A673 (cell line): Measurements from ENCODE around the gene SLC2A4RG. TPM values are rescaled to one million over a fixed set of nuclear protein-coding genes. Genes with fewer than 3 reads are reported as not detected.

Experiments used
- BruUV-seq: library from RNA; stranded (reverse); fragments of 400-500 nt; replicated peaks from 2 replicates; lab custom pipeline; 2021; lab: Mats Ljungman, UMichigan
- CTCF ChIA-PET: fragments of 300-600 bp; sonication (Branson Sonifier 250); formaldehyde crosslinking; loops from one replicate; lab custom pipeline; 2022; ENCODE audit warnings: antibody characterized with exemption; lab: Charles Lee
- POLR2A ChIA-PET: fragments of 300-600 bp; sonication (Branson Sonifier 250); formaldehyde crosslinking; loops from one replicate; lab custom pipeline; 2022; ENCODE audit warnings: antibody characterized with exemption; ENCODE audit not compliant: low non-redundant PET; lab: Charles Lee
- DNase-seq: peaks from one replicate; pipeline ENCODE4 v3.0.0-alpha.2; 2015; ENCODE audit warnings: low spot score
- H3K27ac ChIP-seq: fragments of 200-600 bp; sonication (generic); 2 replicates; pipeline ENCODE4 v1.5.1; 2016; ENCODE audit warnings: mixed run types, low read depth, mild to moderate bottlenecking, mixed read lengths, antibody characterized with exemption, low read length; ENCODE audit not compliant: poor library complexity, severe bottlenecking
- H3K27me3 ChIP-seq: fragments of 200-600 bp; sonication (generic); replicated peaks from 2 replicates; pipeline ENCODE4 v1.6.1; 2017; ENCODE audit warnings: mixed run types, low read depth, mild to moderate bottlenecking, mixed read lengths, antibody characterized with exemption, low read length; ENCODE audit not compliant: insufficient read depth, poor library complexity
- H3K36me3 ChIP-seq: fragments of 200-600 bp; sonication (generic); 2 replicates; pipeline ENCODE4 v1.6.1; 2016; ENCODE audit warnings: mixed run types, mild to moderate bottlenecking, mixed read lengths, antibody characterized with exemption, low read length; ENCODE audit not compliant: insufficient read depth, poor library complexity, severe bottlenecking
- H3K4me1 ChIP-seq: fragments of 200-600 bp; sonication (generic); 2 replicates; pipeline ENCODE4 v1.6.1; 2017; ENCODE audit warnings: mixed run types, mild to moderate bottlenecking, mixed read lengths, antibody characterized with exemption, low read length; ENCODE audit not compliant: insufficient read depth, poor library complexity, severe bottlenecking
- H3K4me3 ChIP-seq: fragments of 200-600 bp; sonication (generic); 2 replicates; pipeline ENCODE4 v1.5.1; 2016; ENCODE audit warnings: low read depth, mixed run types, mild to moderate bottlenecking, mixed read lengths, low read length; ENCODE audit not compliant: poor library complexity, severe bottlenecking
- H3K9me3 ChIP-seq: fragments of 200-600 bp; sonication (generic); 2 replicates; pipeline ENCODE4 v1.6.1; 2016; ENCODE audit warnings: mixed run types, low read depth, mild to moderate bottlenecking, mixed read lengths, antibody characterized with exemption, low read length; ENCODE audit not compliant: poor library complexity, severe bottlenecking
- EZH2 ChIP-seq: fragments of 200-600 bp; sonication (generic); IDR thresholded peaks from 2 replicates; pipeline ENCODE4 v1.6.1; 2017; ENCODE audit warnings: borderline replicate concordance, low read depth, mild to moderate bottlenecking, mixed read lengths, antibody characterized with exemption, low read length; ENCODE audit not compliant: poor library complexity, severe bottlenecking
- intact Hi-C: fragments of 100-400 bp; cut with micrococcal nuclease; formaldehyde crosslinking; loops from one replicate; pipeline ENCODE4 v1.10.0; 2022; ENCODE audit not compliant: unreplicated experiment
- total RNA-seq: library from RNA; stranded (reverse); gene quantifications from 2 replicates; pipeline ENCODE4 v1.2.3, GENCODE V29; 2021
- TF ChIP-seq, protein P1 (sequence below): fragments of 300-800, 200-600 bp; sonication (generic); conservative IDR thresholded peaks from 2 replicates; pipeline ENCODE4 v1.5.1; 2017; ENCODE audit warnings: low read depth, mild to moderate bottlenecking, antibody characterized with exemption, low read length, moderate library complexity, mixed read lengths

Gene SLC2A4RG
- total RNA-seq, 1 experiment from 2014 or later, result 45.8 TPM

DNA sequence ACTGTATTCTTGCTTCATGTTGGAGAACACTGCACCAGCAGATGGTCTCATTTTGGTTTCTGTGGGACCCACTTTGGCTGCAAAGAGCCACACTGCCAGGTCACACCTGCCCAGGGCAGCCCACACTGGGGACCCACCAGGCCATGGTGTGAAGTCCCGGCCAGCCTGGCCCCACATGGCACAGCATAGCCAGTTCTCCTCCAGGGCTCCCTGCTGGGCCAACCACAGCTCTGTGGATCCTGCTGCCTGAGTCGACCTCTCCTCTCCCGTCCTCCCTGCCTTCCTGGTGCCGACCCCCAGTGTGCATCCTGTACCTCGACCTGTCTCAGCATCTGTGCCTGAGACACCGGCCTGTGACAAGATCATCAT, 34.8 kb upstream of the SLC2A4RG start:
- Histone ChIP-seq H3K36me3 (peaks cover 33% of the 10 kb centered on the region), H3K27me3 (no peaks in the 10 kb centered on the region), H3K4me3 (no peak overlapping the region), H3K27ac (no peak overlapping the region), H3K4me1 (peaks cover 7% of the 10 kb centered on the region), H3K9me3 (no peaks in the 10 kb centered on the region)
- no peak for DNase-seq
- ChIA-PET CTCF (no interaction called here), POLR2A (no interaction called here)
- intact Hi-C loops, result no loop called here
- TF ChIP-seq, protein P1, sequence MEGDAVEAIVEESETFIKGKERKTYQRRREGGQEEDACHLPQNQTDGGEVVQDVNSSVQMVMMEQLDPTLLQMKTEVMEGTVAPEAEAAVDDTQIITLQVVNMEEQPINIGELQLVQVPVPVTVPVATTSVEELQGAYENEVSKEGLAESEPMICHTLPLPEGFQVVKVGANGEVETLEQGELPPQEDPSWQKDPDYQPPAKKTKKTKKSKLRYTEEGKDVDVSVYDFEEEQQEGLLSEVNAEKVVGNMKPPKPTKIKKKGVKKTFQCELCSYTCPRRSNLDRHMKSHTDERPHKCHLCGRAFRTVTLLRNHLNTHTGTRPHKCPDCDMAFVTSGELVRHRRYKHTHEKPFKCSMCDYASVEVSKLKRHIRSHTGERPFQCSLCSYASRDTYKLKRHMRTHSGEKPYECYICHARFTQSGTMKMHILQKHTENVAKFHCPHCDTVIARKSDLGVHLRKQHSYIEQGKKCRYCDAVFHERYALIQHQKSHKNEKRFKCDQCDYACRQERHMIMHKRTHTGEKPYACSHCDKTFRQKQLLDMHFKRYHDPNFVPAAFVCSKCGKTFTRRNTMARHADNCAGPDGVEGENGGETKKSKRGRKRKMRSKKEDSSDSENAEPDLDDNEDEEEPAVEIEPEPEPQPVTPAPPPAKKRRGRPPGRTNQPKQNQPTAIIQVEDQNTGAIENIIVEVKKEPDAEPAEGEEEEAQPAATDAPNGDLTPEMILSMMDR, result no peak
- BruUV-seq, result no TSS peak

- no peak overlapping the region for H3K27ac ChIP-seq
- no peaks in the 10 kb centered on the region for H3K9me3 ChIP-seq
- ChIA-PET CTCF (no interaction called here), POLR2A (no interaction called here)
- intact Hi-C loops, result no loop called here
- H3K4me1 ChIP-seq, result peaks cover 6% of the 10 kb centered on the region
- no peak for TF ChIP-seq EZH2
- TF ChIP-seq, protein P1, result no peak
- H3K27me3 ChIP-seq, result no peaks in the 10 kb centered on the region
- peaks cover 36% of the 10 kb centered on the region for H3K36me3 ChIP-seq
- no TSS peak for BruUV-seq
- DNase-seq, result no peak
- no peak overlapping the region for H3K4me3 ChIP-seq
Measured at GRCh38 chr20:63705232-63706026, 34.1 kb upstream of the SLC2A4RG start.

DNA sequence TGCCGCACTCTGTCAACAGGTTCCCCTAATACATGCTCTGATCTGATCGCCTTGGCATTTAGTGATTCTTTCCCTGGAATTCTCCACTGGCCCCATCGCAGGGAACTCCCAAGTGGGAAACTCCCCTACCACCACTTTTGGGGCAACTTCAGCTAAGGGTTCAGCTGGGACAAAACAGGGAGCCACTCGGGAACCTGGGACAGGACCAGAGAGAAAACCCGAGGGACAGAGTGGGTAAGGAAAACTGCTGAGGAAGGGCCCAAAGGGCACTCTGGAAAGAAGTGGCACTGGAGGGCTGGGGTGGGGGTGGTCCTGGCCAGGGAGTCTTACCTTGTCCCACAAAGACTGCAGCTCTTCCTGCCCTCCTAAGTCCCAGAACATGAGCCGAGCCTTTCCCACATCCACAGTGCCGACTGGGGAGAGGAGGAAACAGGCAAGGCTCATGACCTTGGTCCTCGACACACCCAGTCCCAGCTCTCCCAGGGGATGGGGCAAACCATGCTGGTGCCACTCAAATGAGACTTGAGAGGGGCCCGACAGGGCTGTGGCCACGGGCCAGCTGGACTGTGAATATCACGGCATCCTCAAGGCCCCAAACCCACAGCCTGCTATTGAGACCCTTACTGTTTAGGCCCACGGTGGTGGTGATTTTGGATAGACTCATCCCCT, 33.4 kb upstream of the SLC2A4RG start:
- CTCF ChIA-PET, result no interaction called here
- peaks cover 6% of the 10 kb centered on the region for H3K4me1 ChIP-seq
- H3K4me3 ChIP-seq, result peak overlapping the region; percentile 98
- H3K27ac ChIP-seq, result no peak overlapping the region
- no peaks in the 10 kb centered on the region for H3K9me3 ChIP-seq
- BruUV-seq, result TSS peak; percentile 35
- DNase-seq, result no peak
- POLR2A ChIA-PET, result no interaction called here
- H3K36me3 ChIP-seq, result peaks cover 43% of the 10 kb centered on the region
- no peaks in the 10 kb centered on the region for H3K27me3 ChIP-seq
- intact Hi-C loops, result no loop called here
- TF ChIP-seq, protein P1, result no peak
- no peak for TF ChIP-seq EZH2
